NCI-H226 (cell line): Measurements from ENCODE around the gene GPR4.
A peak's percentile ranks its signal among the peaks of the same experiment; 100 is the strongest.
"Not testable (repeated sequence)": the region's sequence is repeated elsewhere in the genome, so short reads cannot be mapped to it uniquely, and the experiment has no call there.

Experiments
- DNase-seq: peaks from one replicate; pipeline ENCODE4 v3.0.0-alpha.2; 2015

GPR4 gene

DNA sequence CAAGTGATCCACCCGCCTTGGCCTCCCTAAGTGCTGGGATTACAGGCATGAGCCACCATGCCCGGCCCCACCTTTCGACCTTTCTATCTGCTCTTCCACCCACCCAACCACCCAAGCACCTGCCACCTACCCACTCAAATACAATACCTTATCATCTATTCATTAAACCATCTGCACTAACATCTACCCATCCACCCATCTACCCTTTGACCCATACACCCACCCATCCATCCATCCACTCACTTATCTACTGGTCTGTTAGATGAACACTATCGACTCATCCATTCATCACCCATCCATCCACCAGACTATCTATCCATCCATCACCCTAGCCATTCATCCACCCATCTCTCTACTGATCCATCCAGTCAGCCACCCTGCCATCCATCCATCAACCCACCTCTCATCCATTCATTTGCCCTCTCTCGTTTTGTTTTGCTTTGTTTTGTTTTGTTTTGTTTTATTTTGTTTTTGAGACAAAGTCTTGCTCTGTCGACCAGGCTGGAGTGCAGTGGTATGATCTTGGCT is 20.0 kb upstream of the GPR4 start:
- DNase-seq, result no peak

DNA sequence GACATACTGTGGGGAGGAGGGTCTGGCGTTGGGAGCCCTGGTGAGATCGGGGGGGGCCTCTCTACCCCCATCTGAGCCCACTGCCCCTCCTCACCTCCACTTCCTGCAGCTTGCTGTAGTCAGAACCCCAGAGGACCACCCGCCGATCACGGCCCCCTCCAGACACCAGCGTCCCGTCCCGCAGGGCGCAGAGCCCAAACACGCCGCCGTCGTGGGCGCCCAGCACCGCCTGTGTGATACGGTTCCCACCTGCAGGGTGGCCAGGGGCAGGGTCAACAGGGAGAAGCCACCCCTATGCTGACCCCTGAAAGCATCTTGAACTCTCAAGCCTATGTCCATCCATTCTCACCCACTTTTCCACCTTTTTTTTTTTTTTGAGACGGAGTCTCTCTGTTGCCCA is 19.4 kb upstream of the GPR4 start:
- no peak for DNase-seq

DNA sequence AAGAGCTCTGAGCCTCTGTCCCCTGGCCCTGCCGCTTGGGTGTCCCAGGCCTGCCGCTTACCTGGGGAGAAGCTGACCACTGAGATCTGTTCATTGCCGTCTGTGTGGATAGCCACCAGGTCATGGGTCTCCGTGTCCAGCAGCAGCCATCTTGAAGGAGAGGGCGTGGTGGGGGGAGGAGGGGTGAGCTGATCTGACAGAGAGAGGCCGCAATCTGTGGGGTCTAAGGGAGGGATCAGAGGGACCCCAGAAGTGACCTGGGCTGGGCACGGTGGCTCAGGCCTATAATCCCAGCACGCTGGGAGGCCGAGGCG is 14.6 kb upstream of the GPR4 start:
- no peak for DNase-seq

DNA sequence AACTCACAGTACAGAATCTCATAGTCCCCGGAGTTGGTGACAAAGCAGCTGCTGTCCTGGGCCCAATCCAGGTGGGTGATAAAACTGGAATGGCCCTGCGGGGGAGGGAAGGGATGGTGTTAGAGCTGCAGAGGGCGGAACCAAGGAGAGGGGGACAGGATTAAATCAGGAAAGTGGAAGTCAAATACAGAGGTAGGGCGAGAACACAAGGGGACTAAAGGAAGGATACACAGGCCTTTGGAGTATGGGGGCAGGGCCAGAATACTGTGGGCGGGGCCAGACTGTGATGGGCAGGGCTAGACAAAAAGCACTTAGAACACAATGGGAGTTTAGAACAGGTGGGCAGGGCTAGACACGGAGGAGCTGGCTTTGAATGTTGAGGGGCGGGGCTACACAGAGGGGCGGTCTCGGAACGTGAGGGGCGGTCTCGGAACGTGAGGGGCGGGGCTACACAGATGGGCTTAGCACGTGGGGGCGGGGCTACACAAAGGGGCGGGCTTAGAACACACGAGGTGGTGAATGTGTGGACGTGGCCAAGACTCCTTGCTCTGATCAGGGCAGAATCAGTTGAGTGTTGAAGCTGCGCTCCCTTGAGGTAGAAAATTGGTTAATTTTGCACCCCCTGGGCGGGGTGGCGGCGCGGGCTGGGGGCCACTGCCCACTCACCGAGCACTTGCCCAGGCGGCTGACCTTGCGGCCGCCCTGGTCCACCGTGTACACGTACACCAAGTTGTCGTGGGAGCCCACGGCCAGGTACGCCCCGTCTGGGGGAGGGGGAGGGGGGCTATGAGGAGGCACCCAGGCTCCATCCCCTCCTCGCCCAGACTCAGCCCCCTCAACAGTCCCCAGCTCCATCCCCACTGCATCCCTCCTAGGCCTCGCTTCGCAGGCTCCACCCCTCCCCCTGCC is 14.0 kb upstream of the GPR4 start:
- DNase-seq, result peak; percentile 76

DNA sequence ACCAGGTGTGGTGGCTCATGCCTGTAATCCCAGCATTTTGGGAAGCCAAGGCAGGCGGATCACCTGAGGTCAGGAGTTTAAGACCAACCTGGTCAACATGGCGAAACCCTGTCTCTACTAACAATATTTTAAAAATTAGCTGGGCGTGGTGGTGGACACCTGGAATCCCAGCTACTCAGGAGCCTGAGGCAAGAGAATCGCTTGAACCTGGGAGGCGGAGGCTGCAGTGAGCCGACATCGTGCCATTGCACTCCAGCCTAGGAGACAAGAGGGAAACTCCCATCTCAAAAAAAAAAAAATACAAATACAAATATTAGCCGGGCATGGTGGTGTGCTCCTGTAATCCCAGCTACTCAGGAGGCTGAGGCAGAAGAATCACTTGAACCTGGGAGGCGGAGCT is 13.0 kb upstream of the GPR4 start:
- DNase-seq, result not testable (repeated sequence)

DNA sequence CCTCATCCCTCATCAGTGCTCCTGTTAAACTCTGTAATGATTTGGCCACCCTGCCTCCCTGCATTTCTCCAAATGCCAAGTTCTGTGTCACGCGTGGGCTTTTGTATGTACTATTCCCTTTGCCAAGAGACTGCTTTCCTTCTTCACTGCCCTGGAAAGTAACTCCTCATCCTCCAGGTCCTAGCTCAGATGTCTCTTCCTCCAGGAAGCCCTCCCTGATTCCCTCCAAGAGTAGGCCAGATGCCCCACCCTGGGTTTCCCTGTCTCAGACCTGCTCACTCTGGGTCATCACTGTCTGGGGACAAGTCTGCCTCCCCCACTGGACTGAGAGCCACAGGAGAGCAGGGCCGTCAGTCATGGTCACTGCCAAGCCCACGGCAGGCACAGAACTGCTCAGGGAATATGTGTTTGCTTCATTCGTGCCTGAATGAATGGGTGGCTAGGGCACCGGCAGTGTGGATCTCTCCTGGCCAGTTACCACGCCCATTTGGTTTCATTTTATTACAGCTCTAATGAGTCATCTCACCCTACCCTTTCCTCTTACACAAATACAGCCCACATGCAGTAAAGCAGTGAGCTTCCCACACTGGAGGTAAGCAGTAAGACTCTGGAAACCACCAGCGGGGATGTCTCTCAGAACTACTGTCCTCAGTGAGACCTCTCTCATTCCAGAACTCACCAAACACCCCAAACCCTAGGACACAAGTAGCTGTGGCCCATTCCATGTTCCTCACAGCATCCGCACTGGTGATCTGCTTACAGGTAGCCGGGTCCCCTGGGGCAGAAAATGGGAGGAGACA is 12.1 kb upstream of the GPR4 start:
- peak; percentile 93 for DNase-seq

DNA sequence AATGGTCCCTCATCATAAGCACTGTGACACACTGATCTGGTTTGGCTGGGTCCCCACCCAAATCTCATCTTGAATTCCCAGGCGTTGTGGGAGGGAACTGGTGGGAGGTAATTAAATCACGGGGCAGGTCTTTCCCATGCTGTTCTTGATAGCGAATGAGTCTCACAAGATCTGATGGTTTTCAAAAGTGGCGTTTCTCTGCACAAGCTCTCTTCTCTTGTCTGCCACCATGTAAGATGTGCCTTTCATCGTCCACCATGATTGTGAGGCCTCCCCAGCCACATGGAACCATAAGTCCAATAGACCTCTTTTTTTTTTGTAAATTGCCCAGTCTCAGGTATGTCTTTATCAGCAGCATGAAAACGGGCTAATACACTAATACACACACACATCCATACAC is 6.9 kb upstream of the GPR4 start:
- DNase-seq, result no peak

DNA sequence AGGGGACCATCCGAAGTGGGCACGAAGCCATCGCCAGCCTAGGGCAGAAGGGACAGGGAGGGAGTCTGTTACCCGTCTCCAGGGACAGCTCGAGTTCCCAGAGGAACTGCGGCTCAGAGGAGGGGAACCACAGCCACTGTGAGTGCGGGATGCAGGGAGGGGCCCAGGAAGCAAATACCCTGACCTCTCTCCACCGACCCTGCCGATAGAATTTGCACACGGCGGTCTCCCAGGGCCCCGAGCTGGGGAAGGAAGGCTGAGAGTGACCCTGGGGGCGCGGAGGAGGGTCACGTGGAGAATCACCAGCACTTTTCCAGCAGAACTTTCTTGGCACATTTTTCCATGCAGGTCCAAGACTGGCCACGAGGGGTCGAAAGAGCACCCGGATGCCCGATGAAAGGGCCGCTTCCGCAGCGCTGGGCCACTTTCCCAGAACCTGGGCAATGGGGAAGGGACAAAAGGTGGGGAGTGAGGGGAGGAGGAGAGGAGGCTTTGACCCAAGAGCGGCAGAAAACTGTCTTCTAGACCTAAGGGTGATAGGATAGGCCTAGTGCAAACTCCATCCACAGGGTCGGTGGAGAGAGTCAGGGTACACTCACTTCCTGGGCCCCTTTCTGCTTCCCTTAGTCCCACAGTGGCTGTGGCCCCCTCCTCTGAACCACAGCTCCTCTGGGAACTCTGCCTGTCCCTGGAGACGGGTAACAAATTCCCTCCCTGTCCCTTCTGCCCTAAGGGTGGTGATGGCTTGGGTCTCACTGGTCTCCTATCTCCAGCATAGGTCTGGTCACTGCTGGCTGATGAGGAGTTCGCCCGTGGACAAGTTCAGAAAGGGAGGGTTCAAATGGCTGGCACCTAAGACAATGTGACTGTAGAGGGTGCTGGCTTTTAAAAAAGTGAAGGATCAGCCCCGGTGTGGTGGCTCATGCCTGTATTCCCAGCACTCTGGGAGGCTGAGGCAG is 5.3 kb upstream of the GPR4 start:
- DNase-seq, result peak; percentile 41

DNA sequence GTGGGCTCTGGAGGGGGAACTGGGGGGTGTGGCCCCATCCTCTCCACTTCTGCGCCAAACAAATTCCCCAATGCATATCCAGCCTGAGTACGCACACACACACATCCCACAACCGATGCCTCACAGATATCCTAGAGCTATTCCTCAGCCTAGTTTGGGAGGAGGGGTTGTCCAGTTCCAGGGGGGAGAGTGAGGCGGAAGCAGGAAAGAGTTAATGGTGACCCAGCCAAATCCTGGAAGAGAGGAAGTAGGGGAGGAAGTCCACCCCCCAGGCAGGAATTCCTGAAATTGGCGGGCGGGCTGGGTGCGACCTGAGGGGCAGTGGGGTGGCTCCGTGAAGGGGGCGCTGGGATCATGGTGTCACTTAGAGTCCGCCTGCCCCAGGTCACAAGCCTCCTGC is 897 bp downstream of the GPR4 start:
- no peak for DNase-seq

DNA sequence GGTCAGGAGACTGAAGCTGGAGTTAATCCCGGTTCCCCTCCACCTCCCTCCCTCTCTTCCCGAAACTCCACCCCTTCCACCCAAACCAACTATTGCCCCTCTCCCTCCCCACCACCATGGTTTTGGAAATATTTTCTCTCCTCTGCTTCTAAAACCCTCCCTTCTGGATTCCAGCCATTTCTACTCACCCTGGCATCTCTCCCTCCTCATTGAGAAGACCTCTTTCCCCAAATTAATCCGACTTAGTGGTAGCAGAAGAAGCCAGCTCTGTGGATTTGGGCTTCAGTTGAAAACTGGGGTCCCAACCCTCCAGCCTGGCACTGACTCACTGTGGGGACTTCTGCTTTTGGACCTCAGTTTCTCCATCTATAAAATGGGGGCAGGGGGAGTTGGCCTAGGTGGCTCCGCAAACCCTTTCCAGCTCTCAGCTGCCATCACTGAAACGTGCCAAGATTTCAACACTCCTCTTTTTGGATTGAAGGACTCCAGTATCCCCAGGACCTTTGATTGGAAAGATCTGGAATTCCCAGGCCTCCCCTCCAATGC is 1.6 kb downstream of the GPR4 start:
- no peak for DNase-seq

DNA sequence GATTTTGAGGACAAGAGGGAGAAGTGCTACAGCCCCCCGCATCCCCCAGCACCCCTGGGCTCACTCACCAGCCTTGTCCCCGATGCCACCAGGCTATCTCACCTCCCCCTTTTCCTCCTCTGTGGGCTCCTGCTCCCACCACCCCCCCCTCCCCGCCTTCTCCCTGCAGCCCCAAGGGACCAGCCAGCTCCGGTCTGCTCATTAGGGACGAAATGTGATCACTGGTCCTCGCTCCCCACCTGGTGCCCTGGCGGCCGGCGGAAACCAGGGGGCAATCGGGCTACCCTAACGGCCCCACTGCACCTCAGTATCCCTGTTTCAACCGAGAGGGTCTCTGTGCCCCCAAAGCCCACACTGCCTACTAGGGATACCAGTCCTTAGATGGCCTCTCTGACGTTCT is 2.7 kb downstream of the GPR4 start:
- DNase-seq, result no peak

DNA sequence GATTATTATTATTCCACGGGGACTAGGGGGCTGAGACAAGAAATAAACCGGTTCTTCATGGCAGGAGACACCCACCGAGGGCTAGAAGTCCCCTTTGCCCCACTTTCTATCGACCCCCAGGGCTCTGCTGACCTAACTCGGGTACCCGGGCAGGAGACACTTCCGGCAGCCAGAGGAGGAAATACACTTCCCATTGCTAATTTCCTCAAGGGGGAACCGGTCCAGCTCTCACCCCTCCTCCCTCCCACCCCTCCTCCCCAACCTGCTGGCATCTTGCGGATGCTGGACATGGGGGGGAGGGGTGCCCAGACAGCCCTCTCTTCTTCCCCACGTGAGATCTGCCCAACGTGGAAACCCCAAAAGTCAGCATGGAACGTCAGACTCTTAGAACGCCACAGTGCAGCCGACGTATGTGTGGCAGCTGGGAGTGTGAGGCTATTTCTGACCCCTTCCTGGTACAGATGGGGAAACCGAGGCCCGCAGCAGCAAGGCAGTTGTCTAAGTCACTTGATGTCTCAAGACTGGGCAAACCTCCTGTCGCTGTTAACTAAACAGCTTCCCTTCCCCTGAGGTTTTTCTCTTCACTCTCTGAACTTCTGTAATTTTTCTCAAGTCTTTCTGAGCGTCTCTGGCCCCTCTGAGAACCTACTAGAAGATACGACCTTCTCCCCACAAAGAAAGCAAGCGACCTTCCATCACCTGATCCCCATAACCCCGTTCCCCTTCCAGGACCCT is 3.6 kb downstream of the GPR4 start:
- no peak for DNase-seq

DNA sequence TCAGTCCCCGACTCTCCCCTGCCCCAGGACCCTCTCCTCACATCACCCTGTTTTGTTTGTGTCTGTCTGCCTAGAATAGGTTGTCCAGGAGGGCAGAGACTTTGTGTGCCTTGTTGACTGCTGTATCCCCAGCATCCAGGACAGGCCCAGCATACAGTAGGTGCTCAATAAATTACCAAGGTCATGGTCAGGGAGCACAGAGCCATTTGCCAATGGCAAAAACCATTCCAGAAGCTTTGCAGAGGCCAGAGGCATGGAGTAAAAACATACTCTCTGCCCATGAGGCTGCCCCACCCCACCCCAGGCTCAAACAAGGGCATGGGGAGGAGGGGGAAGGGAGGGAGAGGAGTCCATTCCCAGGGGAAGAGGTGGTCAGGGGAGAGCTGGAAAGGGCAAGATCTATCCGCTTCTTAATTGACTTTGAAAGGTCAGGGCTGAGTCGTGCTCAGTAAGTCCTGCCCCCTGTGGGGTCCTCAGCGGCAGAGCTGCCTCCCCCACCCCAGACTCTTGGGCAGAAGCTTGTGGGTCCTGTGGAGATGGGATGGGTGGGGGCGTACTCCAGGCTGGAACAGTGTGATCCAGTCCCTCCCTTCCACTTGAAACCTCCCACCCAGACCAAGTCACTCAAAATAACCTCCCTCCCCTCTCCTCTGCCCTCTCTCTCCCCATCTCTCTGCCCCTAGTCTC is 4.4 kb downstream of the GPR4 start:
- no peak for DNase-seq

DNA sequence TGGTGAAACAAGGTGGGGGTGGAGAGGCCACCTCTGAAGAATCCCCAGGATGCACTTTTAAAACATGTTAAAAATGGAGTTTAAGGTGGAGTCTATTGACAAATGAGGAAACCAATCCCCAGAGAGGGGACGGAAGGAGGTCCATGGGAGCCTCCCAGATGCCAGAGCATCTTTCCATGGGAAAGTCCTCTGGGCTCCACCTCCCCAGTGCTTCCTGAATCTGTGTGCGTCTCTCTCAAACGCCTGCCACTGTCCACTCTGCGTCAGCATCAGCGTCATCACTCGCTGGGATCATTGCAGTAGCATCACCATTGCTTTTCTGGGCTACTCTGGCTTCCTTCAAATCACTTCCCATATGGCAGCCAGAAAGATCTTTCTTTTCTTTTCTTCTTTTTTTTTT is 6.2 kb downstream of the GPR4 start:
- DNase-seq, result no peak

DNA sequence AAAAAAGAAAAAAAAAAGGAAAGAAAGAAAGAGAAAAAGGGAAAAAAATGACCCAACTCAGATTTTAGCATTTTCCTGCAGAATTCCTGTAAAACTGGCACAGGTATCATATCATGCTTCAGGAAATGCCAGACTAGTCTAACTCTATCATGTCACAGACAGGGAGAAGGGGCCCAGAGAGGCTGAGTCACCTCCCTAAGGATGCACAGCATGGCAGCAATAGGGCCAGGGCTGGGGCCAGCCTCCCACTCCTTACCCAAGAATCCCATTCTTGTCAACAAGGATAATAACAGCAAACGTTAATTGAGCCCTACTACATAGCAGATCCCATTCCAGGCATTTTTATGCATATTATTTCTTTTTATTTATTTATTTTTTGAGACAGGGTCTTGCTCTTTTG is 8.5 kb downstream of the GPR4 start:
- no peak for DNase-seq

DNA sequence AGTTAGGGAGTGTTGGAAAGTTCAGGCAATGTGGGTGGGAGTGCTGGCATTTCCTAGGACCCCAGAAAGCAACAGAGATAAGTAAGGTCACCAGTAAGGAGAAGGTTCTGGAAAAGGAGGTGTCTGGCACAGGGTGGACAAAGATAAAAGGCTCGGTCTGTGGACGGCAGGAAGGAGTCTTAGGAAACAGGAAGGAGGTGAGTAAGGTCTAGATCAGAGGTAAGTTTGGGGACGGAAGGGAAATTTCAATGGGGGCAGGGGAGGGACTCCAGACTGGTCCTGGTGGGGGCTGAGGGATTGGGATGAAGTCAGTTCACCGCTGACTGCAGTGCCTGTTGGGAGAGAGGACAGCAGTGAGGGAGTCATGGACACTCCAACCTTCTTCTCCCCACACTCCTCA is 9.6 kb downstream of the GPR4 start:
- DNase-seq, result no peak

DNA sequence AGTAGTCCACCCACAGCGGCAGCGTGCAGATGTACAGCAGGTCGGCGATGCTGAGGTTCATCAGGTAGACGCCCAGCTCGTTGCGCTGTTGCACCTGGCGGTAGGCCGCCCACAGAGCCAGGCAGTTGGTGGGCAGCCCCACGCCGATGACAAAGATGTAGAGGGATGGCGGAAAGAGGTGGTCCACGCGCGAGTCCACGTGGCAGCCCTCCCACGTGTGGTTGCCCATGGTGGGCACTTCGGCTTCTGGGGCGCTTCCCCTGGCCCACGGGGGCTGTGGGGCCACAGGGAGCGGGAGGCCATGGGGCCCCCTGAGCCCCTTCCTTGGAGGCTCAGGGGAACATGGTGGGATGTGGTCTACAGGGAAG is 10.4 kb downstream of the GPR4 start:
- DNase-seq, result no peak

DNA sequence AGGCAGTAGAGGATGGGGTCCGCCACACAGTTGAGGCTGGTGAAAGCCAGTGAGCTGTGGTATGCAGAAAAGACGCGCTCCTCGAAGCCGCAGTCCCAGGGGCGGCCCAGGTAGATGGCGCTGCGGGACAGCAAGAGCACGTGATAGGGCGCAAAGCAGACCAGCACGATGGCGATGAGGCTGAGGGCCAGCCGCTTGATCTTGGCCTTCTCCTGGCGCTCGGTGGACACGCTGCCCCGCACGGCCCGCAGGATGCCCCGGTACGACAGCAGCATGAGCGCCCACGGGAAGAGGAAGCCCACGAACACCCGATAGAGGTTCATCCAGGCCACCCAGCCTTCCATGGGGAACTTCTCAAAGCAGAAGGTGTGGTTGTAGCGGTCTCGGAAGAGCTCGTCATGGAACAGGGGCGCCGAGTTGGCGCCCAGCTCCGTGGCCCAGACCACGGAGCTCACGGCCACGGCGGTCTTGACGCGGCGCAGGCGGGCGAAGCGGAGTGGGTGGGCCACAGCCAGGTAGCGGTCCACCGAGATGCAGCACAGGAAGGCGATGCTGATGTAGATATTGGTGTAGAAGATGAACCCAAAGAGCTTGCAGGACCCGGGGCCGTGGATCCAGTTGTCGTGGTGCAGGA is 10.9 kb downstream of the GPR4 start:
- no peak for DNase-seq

DNA sequence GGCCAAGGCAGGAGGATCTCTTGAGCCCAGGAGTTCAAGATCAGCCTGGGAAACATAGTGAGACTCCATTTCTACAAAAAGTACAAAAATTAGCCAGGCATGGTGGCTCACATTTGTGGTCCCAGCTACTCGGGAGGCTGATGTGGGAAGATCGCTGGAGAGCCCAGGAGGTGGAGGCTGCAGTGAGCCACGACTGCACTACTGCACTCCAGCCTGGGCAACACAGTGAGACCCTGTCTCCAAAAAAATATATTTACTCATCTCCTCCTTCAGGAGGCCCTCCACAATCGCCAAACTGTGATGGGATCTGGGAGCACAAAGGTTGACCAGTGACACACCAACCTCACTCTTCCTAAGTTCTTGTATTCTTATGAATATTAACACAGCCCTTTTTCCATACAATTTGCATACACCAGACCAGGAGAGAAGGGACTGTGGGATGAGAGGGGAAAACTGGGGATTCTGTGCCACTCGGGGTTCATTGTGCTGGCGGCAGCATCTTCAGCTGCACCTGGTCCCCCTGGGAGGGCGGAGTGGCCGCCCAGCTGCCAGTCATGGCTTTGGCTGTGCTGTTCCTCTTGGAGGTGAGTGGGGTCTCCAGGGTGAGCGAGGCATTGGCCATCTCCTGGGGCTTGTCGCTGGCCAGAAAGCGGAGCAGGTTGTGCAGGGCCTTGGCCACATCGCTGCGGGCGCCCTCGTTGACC is 11.6 kb downstream of the GPR4 start:
- no peak for DNase-seq

DNA sequence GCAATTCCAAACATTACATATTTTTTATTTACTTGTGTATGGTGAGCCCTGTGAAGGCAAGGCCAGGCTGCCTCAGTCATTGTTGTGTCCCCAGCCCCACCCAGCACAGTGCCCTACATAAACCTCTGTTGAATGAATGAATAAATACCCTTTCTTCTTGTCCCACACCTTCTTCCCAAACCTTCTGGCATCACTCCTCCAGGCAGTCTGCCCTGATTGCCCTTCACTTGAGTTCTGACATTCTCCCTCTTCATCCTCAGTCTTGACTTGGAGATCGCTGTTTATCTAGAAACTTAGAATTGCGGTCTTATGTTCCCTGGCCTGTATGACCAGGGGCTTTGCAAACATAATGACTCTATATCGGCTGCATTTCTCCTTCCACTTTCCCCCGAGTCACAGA is 12.2 kb downstream of the GPR4 start:
- DNase-seq, result no peak
